HepG2 (cell line): ENCODE results near the gene MAPK12. TPM values are rescaled to one million over a fixed set of nuclear protein-coding genes. Genes with fewer than 3 reads are reported as not detected.

ENCODE experiments used
- AGO1 ChIP-seq: fragments of 200-400 bp; formaldehyde crosslinking; IDR thresholded peaks from 2 replicates; pipeline ENCODE4 v1.6.1; 2017; ENCODE audit warnings: mild to moderate bottlenecking, low read depth, low read length, moderate library complexity; ENCODE audit not compliant: poor library complexity, severe bottlenecking
- CHCHD3 ChIP-seq: sonication (generic); formaldehyde crosslinking; IDR thresholded peaks from 2 replicates; pipeline ENCODE4 v1.8.0; 2022; ENCODE audit warnings: mild to moderate bottlenecking, missing genetic modification reagents, moderate library complexity
- DNMT3B ChIP-seq: conservative IDR thresholded peaks from 2 replicates; pipeline ENCODE4 v1.6.1; 2016; ENCODE audit warnings: missing biosample characterization, control low read depth
- EP300 ChIP-seq, 3 experiments: sonication (generic) in 1 of 3; formaldehyde crosslinking in 1 of 3; IDR thresholded peaks; 2 replicates each; pipeline versions ENCODE4 v1.5.1 to v1.6.1; 2011 to 2020; ENCODE audit warnings: low read depth in 2 of 3, low read length in 2 of 3, borderline replicate concordance in 1 of 3, improper control_type of control experiment in 1 of 3, mild to moderate bottlenecking in 1 of 3, missing genetic modification reagents in 1 of 3, moderate library complexity in 1 of 3
- ZBTB40 ChIP-seq, 2 experiments: fragments of 450-650 bp in 1 of 2; sonication (generic) in 1 of 2; formaldehyde crosslinking in 1 of 2; IDR thresholded peaks; 2 replicates each; pipeline versions ENCODE4 v1.6.1 to v1.8.0; 2016 to 2022; ENCODE audit warnings: antibody characterized with exemption in 1 of 2, mild to moderate bottlenecking in 1 of 2, missing genetic modification reagents in 1 of 2
- ZC3H13 ChIP-seq: sonication (generic); formaldehyde crosslinking; IDR thresholded peaks from 2 replicates; pipeline ENCODE4 v1.8.1; 2023; ENCODE audit warnings: mild to moderate bottlenecking, missing genetic modification reagents, moderate library complexity
- ZNF552 ChIP-seq: sonication (generic); formaldehyde crosslinking; IDR thresholded peaks from 2 replicates; pipeline ENCODE4 v1.9.0; 2022; ENCODE audit warnings: missing genetic modification reagents, mild to moderate bottlenecking, borderline replicate concordance
- ZNF691 ChIP-seq: sonication (generic); formaldehyde crosslinking; IDR thresholded peaks from 2 replicates; pipeline ENCODE4 v1.4.0; 2020; ENCODE audit warnings: missing genetic modification reagents, low read depth, mild to moderate bottlenecking, borderline replicate concordance
- ZNF749 ChIP-seq: sonication (generic); formaldehyde crosslinking; IDR thresholded peaks from 2 replicates; pipeline ENCODE4 v1.8.0; 2022; ENCODE audit warnings: mild to moderate bottlenecking, missing genetic modification reagents, moderate library complexity, borderline replicate concordance
- polyA plus RNA-seq, 8 experiments: library from polyadenylated mRNA; depleted of rRNA in 3 of 8; stranded (reverse) in 7 of 8; unstranded in 1 of 8; fragments of >200 nt; fragmentation: Illumina TruSeq in 4 of 8; extraction: Trizol in 4 of 8; gene quantifications; 2 replicates each; pipeline versions ENCODE4 v1.2.1 to v1.2.3, GENCODE V29; 2011 to 2016; ENCODE audit warnings: low read depth in 4 of 8, missing spikeins in 1 of 8, mixed read lengths in 1 of 8; ENCODE audit not compliant: insufficient read depth in 1 of 8
- total RNA-seq, 5 experiments: library from RNA; depleted of rRNA; stranded (reverse); fragments of >200 nt; fragmentation: Illumina TruSeq; extraction: Trizol; gene quantifications; 2 replicates each; pipeline ENCODE4 v1.2.3, GENCODE V29; 2016; ENCODE audit warnings: low read depth in 1 of 5
- TF ChIP-seq, protein P1 (sequence below): sonication (generic); formaldehyde crosslinking; IDR thresholded peaks from 2 replicates; pipeline ENCODE4 v1.5.1; 2020; ENCODE audit warnings: missing genetic modification reagents, mild to moderate bottlenecking, borderline replicate concordance
- TF ChIP-seq, protein P2 (sequence below): sonication (generic); formaldehyde crosslinking; IDR thresholded peaks from 2 replicates; pipeline ENCODE4 v1.9.0; 2021; ENCODE audit warnings: missing genetic modification reagents, borderline replicate concordance

The MAPK12 gene
- total and polyA plus RNA-seq, 2 of the 13 experiments (the other 11 are each of a cell fraction or from before 2014, with no cell fraction given): 22.2 to 23.3 TPM

DNA sequence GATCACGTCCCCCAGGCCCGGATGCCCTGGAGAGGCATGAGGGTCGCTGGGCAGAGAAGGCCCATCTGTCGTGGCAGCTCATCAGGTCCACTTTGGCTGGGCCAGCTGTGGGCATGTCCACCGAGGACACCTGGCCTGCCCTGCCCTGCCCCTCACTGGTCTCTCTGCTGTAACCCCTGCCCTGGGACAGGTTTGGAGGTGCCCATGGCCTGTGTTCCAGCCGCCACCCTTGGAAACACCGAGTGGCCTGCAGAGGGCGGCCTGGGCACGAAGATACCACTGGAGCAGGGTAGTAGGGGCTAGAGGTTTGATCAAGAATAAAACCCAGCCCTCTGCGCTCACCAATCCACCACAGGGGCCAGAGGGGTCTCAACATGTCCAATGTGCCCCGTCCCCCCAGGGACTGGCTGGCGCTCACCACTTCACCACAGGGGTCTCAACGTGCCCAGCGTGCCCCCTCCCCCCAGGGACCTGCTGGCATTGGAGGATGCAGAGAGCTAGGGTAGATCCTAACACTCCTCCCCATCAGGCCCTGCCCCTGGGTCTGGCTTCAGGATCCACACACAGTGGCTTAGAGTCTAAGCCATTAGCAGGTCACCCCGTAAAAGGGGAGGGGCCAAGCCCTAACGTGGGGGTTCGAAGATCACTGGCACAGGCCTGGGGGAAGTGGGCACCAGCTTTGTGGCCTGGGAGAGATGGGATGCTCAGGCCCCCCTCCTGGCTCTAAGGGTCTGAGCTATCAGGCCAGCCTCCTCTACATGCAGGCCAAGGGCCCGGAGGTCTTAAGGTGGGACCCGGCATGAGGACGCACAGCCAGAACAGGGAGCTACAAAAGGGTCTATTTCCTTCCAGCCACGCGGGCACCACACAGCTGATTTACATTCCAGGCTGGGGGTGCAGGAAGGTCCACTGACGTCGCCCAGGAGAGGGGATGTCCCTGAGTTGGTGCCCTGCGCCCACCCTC lies 9.1 kb downstream of the MAPK12 start (continued):
- TF ChIP-seq, protein P1, sequence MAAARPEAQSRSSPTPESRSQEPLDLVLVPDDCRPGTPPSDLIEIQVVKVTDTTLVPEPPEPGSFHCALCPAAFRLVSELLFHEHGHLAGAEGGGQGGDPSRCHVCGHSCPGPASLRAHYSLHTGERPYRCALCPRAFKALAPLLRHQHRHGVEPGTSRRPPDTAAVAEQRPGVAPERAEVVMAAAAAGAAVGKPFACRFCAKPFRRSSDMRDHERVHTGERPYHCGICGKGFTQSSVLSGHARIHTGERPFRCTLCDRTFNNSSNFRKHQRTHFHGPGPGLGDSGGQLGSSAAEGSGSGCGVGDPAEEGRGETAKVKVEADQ (CRISPR knock-in tag): no peak
- TF ChIP-seq EP300 (IDR thresholded peaks at IDR 0.05; ENCODE audit: low read depth in 2 of 2, low read length in 2 of 2) (no peak), EP300 (CRISPR knock-in tag; IDR thresholded peaks at IDR 0.05; ENCODE audit: borderline replicate concordance) (no peak), ZNF552 (no peak), ZNF691 (CRISPR knock-in tag) (peak; percentile 61; the same call in 1 of the 2 replicates), ZC3H13 (CRISPR knock-in tag) (no peak), ZBTB40 (IDR thresholded peaks at IDR 0.05) (no peak), ZBTB40 (CRISPR knock-in tag; IDR thresholded peaks at IDR 0.05) (no peak), DNMT3B (CRISPR knock-in tag) (no peak), CHCHD3 (CRISPR knock-in tag) (no peak), ZNF749 (CRISPR knock-in tag) (no peak), AGO1 (no peak)
- TF ChIP-seq, protein P2, sequence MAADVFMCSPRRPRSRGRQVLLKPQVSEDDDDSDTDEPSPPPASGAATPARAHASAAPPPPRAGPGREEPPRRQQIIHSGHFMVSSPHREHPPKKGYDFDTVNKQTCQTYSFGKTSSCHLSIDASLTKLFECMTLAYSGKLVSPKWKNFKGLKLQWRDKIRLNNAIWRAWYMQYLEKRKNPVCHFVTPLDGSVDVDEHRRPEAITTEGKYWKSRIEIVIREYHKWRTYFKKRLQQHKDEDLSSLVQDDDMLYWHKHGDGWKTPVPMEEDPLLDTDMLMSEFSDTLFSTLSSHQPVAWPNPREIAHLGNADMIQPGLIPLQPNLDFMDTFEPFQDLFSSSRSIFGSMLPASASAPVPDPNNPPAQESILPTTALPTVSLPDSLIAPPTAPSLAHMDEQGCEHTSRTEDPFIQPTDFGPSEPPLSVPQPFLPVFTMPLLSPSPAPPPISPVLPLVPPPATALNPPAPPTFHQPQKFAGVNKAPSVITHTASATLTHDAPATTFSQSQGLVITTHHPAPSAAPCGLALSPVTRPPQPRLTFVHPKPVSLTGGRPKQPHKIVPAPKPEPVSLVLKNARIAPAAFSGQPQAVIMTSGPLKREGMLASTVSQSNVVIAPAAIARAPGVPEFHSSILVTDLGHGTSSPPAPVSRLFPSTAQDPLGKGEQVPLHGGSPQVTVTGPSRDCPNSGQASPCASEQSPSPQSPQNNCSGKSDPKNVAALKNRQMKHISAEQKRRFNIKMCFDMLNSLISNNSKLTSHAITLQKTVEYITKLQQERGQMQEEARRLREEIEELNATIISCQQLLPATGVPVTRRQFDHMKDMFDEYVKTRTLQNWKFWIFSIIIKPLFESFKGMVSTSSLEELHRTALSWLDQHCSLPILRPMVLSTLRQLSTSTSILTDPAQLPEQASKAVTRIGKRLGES (CRISPR knock-in tag): no peak
